ENCODE data around the gene RRP8.

- TF ChIP-seq, protein P1, sequence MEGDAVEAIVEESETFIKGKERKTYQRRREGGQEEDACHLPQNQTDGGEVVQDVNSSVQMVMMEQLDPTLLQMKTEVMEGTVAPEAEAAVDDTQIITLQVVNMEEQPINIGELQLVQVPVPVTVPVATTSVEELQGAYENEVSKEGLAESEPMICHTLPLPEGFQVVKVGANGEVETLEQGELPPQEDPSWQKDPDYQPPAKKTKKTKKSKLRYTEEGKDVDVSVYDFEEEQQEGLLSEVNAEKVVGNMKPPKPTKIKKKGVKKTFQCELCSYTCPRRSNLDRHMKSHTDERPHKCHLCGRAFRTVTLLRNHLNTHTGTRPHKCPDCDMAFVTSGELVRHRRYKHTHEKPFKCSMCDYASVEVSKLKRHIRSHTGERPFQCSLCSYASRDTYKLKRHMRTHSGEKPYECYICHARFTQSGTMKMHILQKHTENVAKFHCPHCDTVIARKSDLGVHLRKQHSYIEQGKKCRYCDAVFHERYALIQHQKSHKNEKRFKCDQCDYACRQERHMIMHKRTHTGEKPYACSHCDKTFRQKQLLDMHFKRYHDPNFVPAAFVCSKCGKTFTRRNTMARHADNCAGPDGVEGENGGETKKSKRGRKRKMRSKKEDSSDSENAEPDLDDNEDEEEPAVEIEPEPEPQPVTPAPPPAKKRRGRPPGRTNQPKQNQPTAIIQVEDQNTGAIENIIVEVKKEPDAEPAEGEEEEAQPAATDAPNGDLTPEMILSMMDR (IDR thresholded peaks at IDR 0.05; ENCODE audit: insufficient read depth, low read depth, low read length), result no peak
- TF ChIP-seq EZH2 (IDR thresholded peaks at IDR 0.05; ENCODE audit: insufficient read depth, low read length), result no peak
These were observed 43.1 kb upstream of the RRP8 start for GRCh38 chr11:6646576-6646917.
